ENCODE results near the gene TET3. TPM values are rescaled to one million over a fixed set of nuclear protein-coding genes. Genes with fewer than 3 reads are reported as not detected.

Gene TET3
- total and polyA plus RNA-seq, 3 donors from 2014 or later = 4.3 to 12.2 (median 9.7) TPM

DNA sequence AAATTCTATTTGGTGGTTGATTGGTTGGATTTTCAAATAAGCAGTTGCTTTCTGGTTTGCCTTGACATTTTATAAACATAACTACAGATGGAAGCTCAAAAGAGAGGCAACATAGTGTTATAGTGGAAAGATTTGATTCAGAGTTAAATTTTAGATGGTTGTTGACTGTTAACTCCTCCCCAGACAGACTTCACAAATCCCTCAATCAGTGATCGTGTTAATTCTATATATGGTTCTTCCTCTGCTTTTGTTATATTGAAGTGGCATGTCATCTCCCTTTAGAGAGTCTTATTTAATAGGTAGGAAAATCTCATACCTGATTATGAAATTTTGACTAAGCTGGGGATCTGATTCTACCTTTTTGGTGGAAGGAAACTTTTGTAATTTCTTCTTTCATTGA, 38.5 kb upstream of the TET3 start:
- 80 to 90% methylated on average over 1 of the region's 1 CpG for WGBS, 2 donors
- Histone ChIP-seq H3K4me3 (no peak overlapping the region), H3K27ac (no peak overlapping the region), H3K27me3 (no peaks in the 10 kb centered on the region), H3K9me3 (no peaks in the 10 kb centered on the region), H3K36me3 (ENCODE audit: low read depth, missing control alignments) (no peaks in the 10 kb centered on the region), H3K4me1 (no peaks in the 10 kb centered on the region)
- TF ChIP-seq POLR2A (IDR thresholded peaks at IDR 0.05) = no peak
- TF ChIP-seq, protein P1, sequence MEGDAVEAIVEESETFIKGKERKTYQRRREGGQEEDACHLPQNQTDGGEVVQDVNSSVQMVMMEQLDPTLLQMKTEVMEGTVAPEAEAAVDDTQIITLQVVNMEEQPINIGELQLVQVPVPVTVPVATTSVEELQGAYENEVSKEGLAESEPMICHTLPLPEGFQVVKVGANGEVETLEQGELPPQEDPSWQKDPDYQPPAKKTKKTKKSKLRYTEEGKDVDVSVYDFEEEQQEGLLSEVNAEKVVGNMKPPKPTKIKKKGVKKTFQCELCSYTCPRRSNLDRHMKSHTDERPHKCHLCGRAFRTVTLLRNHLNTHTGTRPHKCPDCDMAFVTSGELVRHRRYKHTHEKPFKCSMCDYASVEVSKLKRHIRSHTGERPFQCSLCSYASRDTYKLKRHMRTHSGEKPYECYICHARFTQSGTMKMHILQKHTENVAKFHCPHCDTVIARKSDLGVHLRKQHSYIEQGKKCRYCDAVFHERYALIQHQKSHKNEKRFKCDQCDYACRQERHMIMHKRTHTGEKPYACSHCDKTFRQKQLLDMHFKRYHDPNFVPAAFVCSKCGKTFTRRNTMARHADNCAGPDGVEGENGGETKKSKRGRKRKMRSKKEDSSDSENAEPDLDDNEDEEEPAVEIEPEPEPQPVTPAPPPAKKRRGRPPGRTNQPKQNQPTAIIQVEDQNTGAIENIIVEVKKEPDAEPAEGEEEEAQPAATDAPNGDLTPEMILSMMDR (IDR thresholded peaks at IDR 0.05) = no peak
- intact Hi-C loops (cut with DNase I; ENCODE audit: low total_unique reads) = no loop called here
- DNase-seq = no peak

DNA sequence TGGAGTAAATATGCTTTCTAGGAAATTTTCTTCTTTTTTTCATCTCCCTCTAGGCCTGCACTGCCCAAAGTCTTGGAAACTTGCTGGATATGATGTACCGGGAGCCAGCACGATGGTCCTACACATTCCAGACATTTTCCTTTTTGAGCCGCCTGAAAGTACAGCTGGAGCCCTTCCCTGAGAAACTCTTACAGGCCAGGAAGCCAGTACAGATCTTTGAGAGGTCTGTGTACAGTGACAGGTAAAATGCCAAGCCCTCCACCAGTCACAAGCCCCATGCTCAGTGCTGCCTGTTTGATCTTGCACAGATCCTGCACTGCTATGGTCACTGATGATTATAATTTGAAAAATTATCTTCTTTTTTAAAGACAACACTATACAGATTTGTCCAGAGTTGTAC, 38.0 kb upstream of the TET3 start:
- 79 to 98% methylated on average over 3 of the region's 3 CpGs for WGBS, 2 donors
- Histone ChIP-seq H3K27me3 (no peaks in the 10 kb centered on the region), H3K27ac (no peak overlapping the region), H3K4me1 (no peaks in the 10 kb centered on the region), H3K36me3 (ENCODE audit: low read depth, missing control alignments) (no peaks in the 10 kb centered on the region), H3K4me3 (no peak overlapping the region), H3K9me3 (no peaks in the 10 kb centered on the region)
- DNase-seq = no peak
- no peak for TF ChIP-seq POLR2A (IDR thresholded peaks at IDR 0.05)
- TF ChIP-seq, protein P1 (IDR thresholded peaks at IDR 0.05) = no peak
- intact Hi-C loops (cut with DNase I; ENCODE audit: low total_unique reads) = no loop called here

DNA sequence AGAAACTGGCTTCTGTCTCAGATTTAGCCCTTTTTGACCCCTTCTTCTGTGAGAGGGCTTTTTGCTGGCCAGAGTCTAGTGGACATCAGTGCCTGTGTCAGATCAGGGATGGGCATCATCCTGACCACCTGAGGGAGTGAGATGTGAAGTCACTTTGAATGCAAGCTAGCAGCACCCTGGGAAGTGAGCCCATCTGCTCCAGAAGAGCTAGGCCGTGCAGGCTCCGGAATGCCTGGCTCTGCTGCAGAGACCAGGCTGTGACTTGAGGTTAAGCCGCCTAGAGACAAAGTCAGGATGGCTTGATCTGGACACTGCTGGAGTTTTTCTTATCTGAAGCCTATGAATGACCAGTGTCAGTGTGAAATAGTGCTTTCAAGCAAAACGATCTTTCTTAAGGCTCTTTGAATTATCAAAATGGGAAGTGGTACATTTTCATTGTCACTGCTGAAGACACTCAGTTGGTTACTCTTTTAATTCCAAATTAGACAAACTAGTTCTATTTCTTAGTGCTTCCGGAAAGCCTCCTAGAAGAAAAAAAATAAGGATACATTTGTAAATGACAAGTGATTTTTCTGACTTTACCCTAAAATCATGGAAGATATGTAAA, 37.2 kb upstream of the TET3 start:
- no peak overlapping the region for H3K27ac ChIP-seq
- whole genome bisulfite sequencing, 2 donors = 81 to 83% methylated on average over 5 of the region's 5 CpGs
- H3K27me3 ChIP-seq = no peaks in the 10 kb centered on the region
- H3K4me1 ChIP-seq = no peaks in the 10 kb centered on the region
- H3K36me3 ChIP-seq (ENCODE audit: low read depth, missing control alignments) = no peaks in the 10 kb centered on the region
- no peaks in the 10 kb centered on the region for H3K9me3 ChIP-seq
- DNase-seq = no peak
- intact Hi-C loops (cut with DNase I; ENCODE audit: low total_unique reads) = no loop called here
- TF ChIP-seq, protein P1 (IDR thresholded peaks at IDR 0.05) = no peak
- TF ChIP-seq POLR2A (IDR thresholded peaks at IDR 0.05) = no peak
- no peak overlapping the region for H3K4me3 ChIP-seq

DNA sequence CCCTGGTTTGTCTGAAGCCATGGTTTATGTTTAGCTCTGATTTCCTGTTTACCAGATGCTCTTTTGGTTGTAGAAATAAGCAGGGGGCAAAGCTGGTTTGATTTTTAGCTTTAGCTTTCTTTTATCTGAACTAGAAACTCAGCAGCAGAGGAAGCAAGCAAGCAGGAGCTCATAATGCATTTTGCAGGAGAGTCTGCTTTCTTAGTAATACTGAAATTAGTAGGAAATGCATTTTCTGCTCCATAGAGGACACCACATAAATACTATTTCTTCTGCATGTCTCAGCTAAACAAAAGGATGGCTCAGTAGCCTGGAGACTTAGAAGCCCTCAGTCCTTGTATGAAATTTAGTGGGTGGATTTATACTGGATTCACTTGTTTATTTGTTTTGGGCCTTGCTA, 34.9 kb upstream of the TET3 start:
- TF ChIP-seq, protein P1 (IDR thresholded peaks at IDR 0.05) = no peak
- no peak for TF ChIP-seq POLR2A (IDR thresholded peaks at IDR 0.05)
- Histone ChIP-seq H3K9me3 (no peaks in the 10 kb centered on the region), H3K4me1 (no peaks in the 10 kb centered on the region), H3K36me3 (ENCODE audit: low read depth, missing control alignments) (no peaks in the 10 kb centered on the region), H3K27me3 (no peaks in the 10 kb centered on the region), H3K27ac (no peak overlapping the region), H3K4me3 (no peak overlapping the region)
- intact Hi-C loops (cut with DNase I; ENCODE audit: low total_unique reads) = no loop called here
- no peak for DNase-seq

Measured in testis (tissue), 3 donors.